Stimulated activated CD4-positive, alpha-beta T cell treated with anti-CD3 and anti-CD28 coated beads, Interleukin-4, amount 100 ng/mL, for 48 hours (primary cell): ENCODE data around the gene KLHL6.
A peak's percentile ranks its signal among the peaks of the same experiment; 100 is the strongest.
"Not testable (repeated sequence)": the region's sequence is repeated elsewhere in the genome, so short reads cannot be mapped to it uniquely, and the experiment has no call there.

Source experiments
- DNase-seq, 2 donors: peaks; one replicate each; pipeline ENCODE4 v3.0.0-alpha.2; 2020; ENCODE audit warnings: low read depth in 2 of 2

KLHL6 gene

DNA sequence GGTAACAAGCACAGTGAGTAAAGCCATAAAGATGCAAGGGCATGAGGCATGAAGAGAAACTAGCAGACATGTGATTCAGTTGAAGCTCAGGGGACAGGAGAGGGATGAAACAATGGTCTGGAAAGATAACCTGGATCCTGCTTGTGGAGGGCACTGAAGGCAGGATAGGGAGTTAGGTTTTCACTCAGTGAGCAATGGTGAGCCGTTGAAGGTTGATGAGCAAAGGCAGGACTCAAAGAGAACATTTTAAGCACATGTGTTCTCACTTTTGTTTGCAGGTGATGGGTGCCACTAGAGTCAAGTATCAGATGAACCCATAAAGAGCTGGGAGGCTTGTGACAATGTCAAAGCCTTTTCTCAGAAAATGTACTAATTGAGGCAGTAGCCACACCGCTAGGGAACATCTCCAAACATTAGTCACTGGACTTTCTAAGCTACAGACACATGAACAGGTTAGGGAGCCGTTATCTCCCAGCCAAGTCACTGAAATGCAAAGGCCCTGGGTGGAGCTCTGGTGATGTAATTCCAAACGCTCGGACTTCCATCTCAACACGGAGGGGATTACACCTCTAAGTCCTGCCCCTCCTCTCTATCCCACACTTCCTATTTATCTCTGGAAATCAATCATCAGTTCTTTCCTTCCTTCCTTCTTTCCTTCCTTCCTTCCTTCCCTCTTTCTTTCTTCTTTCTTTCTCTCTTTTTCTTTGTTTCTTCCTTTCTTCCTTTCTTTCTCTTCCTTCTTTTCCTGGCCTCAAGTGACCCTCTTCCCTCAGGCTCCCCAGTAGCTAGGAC is 22.7 kb downstream of the KLHL6 start:
- DNase-seq, result no peak

DNA sequence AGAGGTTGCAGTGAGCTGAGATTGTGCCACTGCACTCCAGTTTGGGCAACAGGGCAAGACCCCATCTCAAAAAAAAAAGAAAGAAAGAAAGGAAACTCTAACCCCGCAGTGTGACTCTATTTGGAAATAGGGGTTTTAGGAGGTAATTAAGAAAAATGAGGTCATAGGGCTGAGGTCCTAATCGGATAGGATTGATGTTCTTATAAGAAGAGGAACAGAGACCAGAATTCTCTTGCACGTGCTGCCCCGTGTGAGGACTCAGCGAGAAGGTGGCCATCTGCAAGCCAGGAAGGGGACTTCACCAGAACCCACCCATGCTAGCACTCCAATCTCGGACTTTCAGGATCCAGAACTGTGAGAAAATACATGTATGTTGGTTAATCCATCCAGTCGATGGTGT is 25.8 kb downstream of the KLHL6 start:
- no peak for DNase-seq

DNA sequence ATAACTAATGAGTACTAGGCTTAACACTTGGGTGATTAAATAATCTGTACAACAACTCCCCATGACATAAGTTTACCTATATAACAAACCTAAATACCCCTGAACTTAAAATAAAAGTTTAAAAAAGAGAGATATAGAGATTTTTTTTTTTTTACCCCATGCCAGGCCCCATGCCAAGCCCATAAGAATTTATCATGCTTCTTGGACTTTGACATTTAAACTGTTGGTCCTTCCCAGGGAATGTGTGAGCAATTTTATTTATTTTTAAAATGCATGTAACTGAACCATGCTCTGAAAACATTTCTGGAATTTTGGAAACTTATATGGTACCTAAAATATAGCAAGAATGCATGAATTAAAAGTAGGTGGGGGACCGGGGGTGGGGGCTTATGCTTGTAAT is 26.3 kb downstream of the KLHL6 start:
- DNase-seq, result no peak

- DNase-seq, result not testable (repeated sequence)
These were observed 26.7 kb downstream of the KLHL6 start for GRCh38 chr3:183528758-183529157.

DNA sequence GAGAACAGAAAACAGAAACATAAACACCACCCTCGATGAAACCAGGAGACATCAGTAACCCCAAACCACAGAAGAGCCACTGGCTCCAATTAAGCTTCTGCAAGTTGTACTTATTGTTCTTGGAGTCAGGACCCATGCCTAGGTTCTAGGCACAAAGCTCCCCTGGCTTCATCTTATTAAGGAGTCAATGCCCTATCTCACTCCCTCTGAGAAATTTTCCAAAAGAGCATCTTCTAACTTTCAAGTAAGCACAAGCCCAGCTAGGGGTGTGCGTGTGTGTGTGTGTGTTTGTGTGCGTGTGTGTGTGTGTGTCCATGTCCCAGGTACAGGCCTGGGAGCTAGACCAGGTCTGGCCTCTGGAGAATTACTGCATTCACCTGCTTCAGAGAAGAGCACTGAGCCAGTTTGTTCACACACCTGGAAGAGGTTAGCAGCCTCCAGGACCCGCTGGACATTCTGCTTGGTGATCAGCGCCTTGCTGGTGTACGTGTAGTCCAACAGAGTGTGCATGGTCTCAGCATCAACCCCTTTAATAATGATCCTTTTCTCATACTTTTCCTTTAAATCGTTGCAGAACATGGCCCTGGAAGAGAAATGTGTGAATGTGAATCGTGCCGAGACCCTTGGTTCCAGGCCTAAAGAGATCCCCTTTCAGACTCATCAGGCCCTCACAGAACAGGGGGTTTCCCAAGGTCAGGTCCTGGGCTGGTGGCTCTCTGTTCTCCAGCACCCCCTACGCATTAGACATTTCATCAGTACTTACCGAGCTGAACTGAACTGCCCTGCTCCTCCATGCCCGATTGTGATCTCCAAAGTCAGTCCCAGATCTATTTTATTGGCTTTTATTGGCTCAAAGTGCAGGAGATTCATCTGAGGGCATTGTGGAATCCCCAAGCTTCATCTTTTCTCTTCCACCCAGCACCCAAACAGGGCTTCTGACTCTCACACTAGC is 27.8 kb downstream of the KLHL6 start:
- DNase-seq, result no peak

GRCh38 chr3:183526838-183527427 is 28.6 kb downstream of the KLHL6 start:
- no peak for DNase-seq

- no peak for DNase-seq
These were observed 31.0 kb downstream of the KLHL6 start for GRCh38 chr3:183524476-183524875.

- DNase-seq, result not testable (repeated sequence)
These were observed 34.6 kb downstream of the KLHL6 start for GRCh38 chr3:183520741-183521556.

GRCh38 chr3:183520295-183520694 is 35.2 kb downstream of the KLHL6 start:
- DNase-seq, result not testable (repeated sequence)

DNA sequence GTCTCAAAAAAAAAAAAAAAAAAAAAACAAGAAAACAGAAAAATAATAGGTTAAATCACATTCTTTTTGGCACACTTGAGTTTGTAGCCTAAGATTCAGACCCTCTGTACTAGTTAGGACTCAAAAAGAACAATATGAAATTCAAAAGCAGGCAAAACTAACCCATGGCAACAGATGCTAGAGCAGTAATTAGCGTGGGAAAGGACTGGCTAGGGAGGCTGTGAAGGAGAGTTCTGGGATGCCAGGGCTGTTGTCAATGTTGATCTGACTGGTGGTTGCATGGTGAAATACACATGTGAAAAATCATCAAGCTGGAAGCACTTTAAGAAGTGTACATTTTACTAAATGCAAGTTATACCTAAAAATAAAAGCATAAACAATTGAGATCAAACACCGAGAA is 35.6 kb downstream of the KLHL6 start:
- no peak for DNase-seq

GRCh38 chr3:183518491-183519251 is 36.8 kb downstream of the KLHL6 start:
- no peak for DNase-seq

DNA sequence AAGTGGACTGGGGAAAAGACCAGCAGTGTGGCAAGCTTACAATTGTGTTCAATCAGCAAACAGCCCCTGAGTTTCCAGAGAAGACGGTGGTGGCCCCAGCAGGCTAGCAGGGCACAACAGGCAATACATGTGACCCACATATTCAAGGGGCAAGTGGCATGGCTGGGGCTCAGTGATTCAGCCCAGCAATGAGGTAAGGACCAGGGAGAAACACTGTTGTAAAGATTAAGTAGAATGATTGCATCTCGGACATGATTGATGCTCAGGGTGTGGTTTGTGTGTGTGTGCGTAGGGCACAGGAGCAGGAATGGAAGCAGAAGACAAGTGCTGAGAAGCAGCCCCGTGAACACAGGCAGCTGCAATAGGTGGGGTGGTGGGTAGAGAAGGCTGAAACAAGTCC is 37.9 kb downstream of the KLHL6 start:
- no peak for DNase-seq

- peak in 1 of 2 donors; percentile 26 for DNase-seq
These were observed 39.3 kb downstream of the KLHL6 start for GRCh38 chr3:183515968-183516851.

DNA sequence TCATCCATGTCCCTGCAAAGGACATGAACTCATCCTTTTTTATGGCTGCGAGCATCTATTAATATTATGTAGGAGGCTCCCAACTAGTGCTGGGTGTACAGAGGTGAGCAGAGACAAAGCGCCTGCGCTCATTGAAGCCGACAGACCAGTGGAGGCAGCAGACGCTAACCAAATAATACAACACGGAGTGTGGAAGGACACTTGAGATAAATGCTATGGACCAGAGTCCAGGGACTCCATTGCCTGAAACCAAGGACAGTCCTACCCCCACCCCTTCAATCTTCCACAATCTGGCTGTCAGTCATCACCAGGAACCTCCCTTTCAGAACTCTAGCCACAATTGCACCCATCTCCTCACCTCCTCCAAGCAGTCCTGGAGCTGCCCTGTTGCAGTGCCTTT is 41.5 kb downstream of the KLHL6 start:
- no peak for DNase-seq

- no peak for DNase-seq
These were observed 42.3 kb downstream of the KLHL6 start for GRCh38 chr3:183513046-183513706.

DNA sequence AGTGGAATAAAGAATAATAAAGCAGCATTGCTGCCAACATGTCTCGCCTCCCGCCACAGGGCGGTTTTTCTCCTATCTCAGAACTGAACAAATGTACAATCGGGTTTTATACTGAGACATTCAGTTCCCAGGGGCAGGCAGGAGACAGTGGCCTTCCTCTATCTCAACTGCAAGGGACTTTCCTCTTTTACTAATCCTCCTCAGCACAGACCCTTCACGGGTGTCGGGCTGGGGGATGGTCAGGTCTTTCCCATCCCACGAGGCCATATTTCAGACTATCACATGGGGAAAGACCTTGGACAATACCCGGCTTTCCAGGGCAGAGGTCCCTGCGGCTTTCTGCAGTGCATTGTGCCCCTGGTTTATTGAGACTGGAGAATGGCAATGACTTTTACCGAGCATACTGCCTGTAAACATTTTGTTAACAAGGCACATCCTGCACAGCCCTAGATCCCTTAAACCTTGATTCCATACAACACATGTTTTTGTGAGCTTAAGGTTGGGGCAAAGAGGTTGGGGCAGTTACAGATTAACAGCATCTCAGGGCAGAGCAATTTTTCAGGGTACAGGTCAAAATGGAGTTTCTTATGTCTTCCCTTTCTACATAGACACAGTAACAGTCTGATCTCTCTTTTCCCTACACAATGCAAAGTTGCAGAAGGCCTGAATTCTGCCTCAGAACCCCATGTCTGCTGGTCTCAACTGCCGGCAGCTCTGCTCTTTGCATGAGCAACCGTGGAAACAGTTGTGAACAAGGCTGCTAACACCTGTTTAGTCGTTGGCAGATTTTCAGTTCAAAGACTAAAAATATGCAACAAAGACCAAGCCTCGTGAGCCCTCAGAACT is 44.0 kb downstream of the KLHL6 start:
- DNase-seq, result not testable (repeated sequence)

DNA sequence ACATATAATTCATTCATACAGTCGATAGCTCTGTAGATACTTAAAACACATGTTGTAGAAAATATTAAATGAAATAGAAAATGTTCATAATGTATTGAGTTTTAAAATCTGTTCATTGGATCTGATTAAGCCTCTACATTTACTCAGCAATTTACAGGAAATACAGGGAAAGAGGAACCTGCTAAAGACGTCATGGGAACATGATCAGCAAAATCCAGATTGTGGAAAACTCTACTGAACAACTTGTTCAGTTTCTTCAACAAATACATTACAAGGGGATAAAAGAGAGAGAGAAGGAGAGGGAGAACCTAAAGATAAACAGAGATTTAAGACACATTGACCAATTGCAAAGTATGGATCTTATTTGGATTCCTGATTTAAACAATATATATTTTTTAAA is 46.7 kb downstream of the KLHL6 start:
- no peak for DNase-seq

DNA sequence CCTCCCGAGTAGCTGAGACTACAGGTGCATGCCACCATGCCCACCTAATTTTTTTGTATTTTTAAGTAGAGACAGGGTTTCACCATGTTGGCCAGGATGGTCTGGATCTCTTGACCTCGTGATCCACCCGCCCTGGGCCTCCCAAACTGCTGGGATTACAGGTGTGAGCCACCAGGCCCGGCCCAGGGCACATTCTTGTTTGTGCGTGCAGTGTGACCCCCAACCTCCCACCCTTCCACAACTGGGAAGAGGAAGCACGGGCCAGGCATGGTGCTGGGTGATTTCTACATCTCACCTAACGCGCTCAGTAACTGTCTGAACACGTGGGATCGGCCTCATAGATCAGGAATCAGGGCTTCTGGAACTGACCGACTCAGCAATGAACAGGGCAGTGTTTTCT is 48.0 kb downstream of the KLHL6 start:
- no peak for DNase-seq
